Prostate gland (tissue), 2 donors: Measurements from ENCODE around the gene FANCI. TPM values are rescaled to one million over a fixed set of nuclear protein-coding genes. Genes with fewer than 3 reads are reported as not detected.

Source experiments
- DNase-seq: peaks from one replicate; pipeline ENCODE4 v3.0.0-alpha.2; 2019; ENCODE audit warnings: low spot score
- H3K27ac ChIP-seq, 2 donors: fragments of 200-600 bp; sonication (generic); 2 replicates each; pipeline ENCODE4 v1.5.1; 2017 to 2019
- H3K27me3 ChIP-seq: fragments of 200-600 bp; sonication (generic); replicated peaks from 2 replicates; pipeline ENCODE4 v1.5.1; 2019; ENCODE audit not compliant: insufficient read depth
- H3K36me3 ChIP-seq, 2 donors: fragments of 200-600 bp; sonication (generic); 1 replicate in 1 of 2; 2 replicates in 1 of 2; pipeline versions ENCODE4 v1.5.1 to v1.8.1; 2017 to 2019
- H3K4me1 ChIP-seq: fragments of 200-600 bp; sonication (generic); replicated peaks from 2 replicates; pipeline ENCODE4 v1.5.1; 2019
- H3K4me3 ChIP-seq, 2 donors: fragments of 200-600 bp; sonication (generic); 2 replicates each; pipeline ENCODE4 v1.5.1; 2017 to 2019
- H3K9me3 ChIP-seq: fragments of 200-600 bp; sonication (generic); 2 replicates; pipeline ENCODE4 v1.5.1; 2017
- CTCF ChIP-seq, 4 experiments: fragments of 200-600 bp in 2 of 4; fragments of 450-650 bp in 2 of 4; sonication (generic) in 2 of 4; IDR thresholded peaks; 1 replicate in 3 of 4; 2 replicates in 1 of 4; pipeline ENCODE4 v1.5.1; 2016 to 2019; ENCODE audit warnings: antibody characterized with exemption in 4 of 4, mild to moderate bottlenecking in 2 of 4, moderate library complexity in 2 of 4
- POLR2A ChIP-seq: fragments of 450-650 bp; IDR thresholded peaks from one replicate; pipeline ENCODE4 v1.6.1; 2016; ENCODE audit warnings: antibody characterized with exemption, mild to moderate bottlenecking
- POLR2AphosphoS5 ChIP-seq: sonication (generic); formaldehyde crosslinking; IDR thresholded peaks from one replicate; pipeline ENCODE4 v1.6.1; 2017; ENCODE audit warnings: antibody characterized with exemption
- WGBS: methylation state at CpG from one replicate; pipeline ENCODE4 v1.1.5; 2018; 5-methylcytosine and 5-hydroxymethylcytosine counted together
- intact Hi-C: fragments of 100-400 bp; cut with DNase I; formaldehyde crosslinking; loops from one replicate; pipeline ENCODE4 v1.14.2; 2022
- total RNA-seq, 2 donors: library from RNA; depleted of rRNA; stranded (reverse); fragments of >200 nt; gene quantifications; one replicate each; pipeline ENCODE4 v1.1.0, GENCODE V29; 2016

The FANCI gene
- total RNA-seq, 2 donors from 2014 or later = 7.8 to 22.7 TPM

- peaks cover 10% of the 10 kb centered on the region for H3K4me1 ChIP-seq
- TF ChIP-seq POLR2A (no peak), CTCF (IDR thresholded peaks at IDR 0.05) (no peak)
- 76% methylated on average over 7 of the region's 7 CpGs for WGBS
- H3K4me3 ChIP-seq = no peak overlapping the region
- no peak for DNase-seq
- intact Hi-C loops = loop anchor here (10.0 kb wide), 1 partner anchor 86 kb away; the partner anchor contains the start of gene FANCI
- no peaks in the 10 kb centered on the region for H3K27me3 ChIP-seq
- no peak overlapping the region for H3K27ac ChIP-seq
- H3K9me3 ChIP-seq = no peaks in the 10 kb centered on the region
- H3K36me3 ChIP-seq = peaks cover 18 to 22% of the 10 kb centered on the region in 2 donors
Observed at GRCh38 chr15:89330881-89331595, 87.3 kb downstream of the FANCI start.

GRCh38 chr15:89332446-89332845, 88.7 kb downstream of the FANCI start:
- 24% methylated on average over 10 of the region's 10 CpGs for WGBS
- H3K27me3 ChIP-seq = no peaks in the 10 kb centered on the region
- no peak overlapping the region for H3K27ac ChIP-seq
- peaks cover 10% of the 10 kb centered on the region for H3K4me1 ChIP-seq
- no peaks in the 10 kb centered on the region for H3K9me3 ChIP-seq
- TF ChIP-seq CTCF (IDR thresholded peaks at IDR 0.05) (no peak), POLR2A (no peak), POLR2AphosphoS5 (no peak)
- intact Hi-C loops = loop anchor here (10.0 kb wide), 1 partner anchor 88 kb away; the partner anchor contains the start of gene FANCI
- DNase-seq = no peak
- H3K36me3 ChIP-seq = peaks cover 13 to 14% of the 10 kb centered on the region in 2 donors
- H3K4me3 ChIP-seq = no peak overlapping the region

GRCh38 chr15:89333011-89333860, 89.5 kb downstream of the FANCI start:
- Histone ChIP-seq H3K4me3 (peak overlapping the region; percentile 78 to 83), H3K27ac (no peak overlapping the region), H3K36me3 (peaks cover 11 to 14% of the 10 kb centered on the region in 2 donors), H3K9me3 (no peaks in the 10 kb centered on the region), H3K4me1 (peaks cover 10% of the 10 kb centered on the region), H3K27me3 (no peaks in the 10 kb centered on the region)
- no peak for DNase-seq
- intact Hi-C loops = loop anchor here (10.0 kb wide), 1 partner anchor 88 kb away; the partner anchor contains the start of gene FANCI
- no peak for TF ChIP-seq POLR2AphosphoS5
- no peak for TF ChIP-seq CTCF (IDR thresholded peaks at IDR 0.05)
- TF ChIP-seq POLR2A = no peak
- WGBS = 88% methylated on average over 56 of the region's 57 CpGs

- Histone ChIP-seq H3K4me1 (peaks cover 10% of the 10 kb centered on the region), H3K27ac (peak overlapping the region; percentile 92 to 93), H3K36me3 (peaks cover 3 to 8% of the 10 kb centered on the region in 2 donors), H3K27me3 (no peaks in the 10 kb centered on the region), H3K4me3 (peak overlapping the region; percentile 78 to 83), H3K9me3 (no peaks in the 10 kb centered on the region)
- intact Hi-C loops = loop anchor here (10.0 kb wide), 1 partner anchor 89 kb away; the partner anchor contains the start of gene FANCI
- 2% methylated on average over 43 of the region's 43 CpGs for WGBS
- peak; percentile 20 for DNase-seq
- no peak for TF ChIP-seq POLR2A
- peak in 1 of 4 experiments; percentile 7 for TF ChIP-seq CTCF (IDR thresholded peaks at IDR 0.05)
- TF ChIP-seq POLR2AphosphoS5 = no peak
Observed at GRCh38 chr15:89333959-89334509, 90.3 kb downstream of the FANCI start.
